Measurements from ENCODE around the gene ADGRE2.

ADGRE2 gene

GRCh38 chr19:14748601-14749000 lies 29.8 kb downstream of the ADGRE2 start:
- no peak for DNase-seq (ENCODE audit: extremely low read depth in 1 of 2, low read depth in 1 of 2)

- no peak for DNase-seq (ENCODE audit: extremely low read depth in 1 of 2, low read depth in 1 of 2)
These were observed 31.5 kb downstream of the ADGRE2 start for GRCh38 chr19:14746886-14747285.

GRCh38 chr19:14735915-14736314 lies 42.4 kb downstream of the ADGRE2 start:
- no peak for DNase-seq (ENCODE audit: extremely low read depth in 1 of 2, low read depth in 1 of 2)

GRCh38 chr19:14733574-14733973 lies 44.8 kb downstream of the ADGRE2 start:
- DNase-seq (ENCODE audit: extremely low read depth in 1 of 2, low read depth in 1 of 2), result no peak

GRCh38 chr19:14732510-14732909 lies 45.9 kb downstream of the ADGRE2 start:
- no peak for DNase-seq (ENCODE audit: extremely low read depth in 1 of 2, low read depth in 1 of 2)

GRCh38 chr19:14731200-14731599 lies 47.2 kb downstream of the ADGRE2 start:
- no peak for DNase-seq (ENCODE audit: extremely low read depth in 1 of 2, low read depth in 1 of 2)

- no peak for DNase-seq (ENCODE audit: extremely low read depth in 1 of 2, low read depth in 1 of 2)
These were observed 49.8 kb downstream of the ADGRE2 start for GRCh38 chr19:14728595-14728994.

- no peak for DNase-seq (ENCODE audit: extremely low read depth in 1 of 2, low read depth in 1 of 2)
These were observed 56.2 kb downstream of the ADGRE2 start for GRCh38 chr19:14722127-14722526.

- no peak for DNase-seq (ENCODE audit: extremely low read depth in 1 of 2, low read depth in 1 of 2)
These were observed 59.2 kb downstream of the ADGRE2 start for GRCh38 chr19:14719162-14719561.

- no peak for DNase-seq (ENCODE audit: extremely low read depth in 1 of 2, low read depth in 1 of 2)
These were observed 59.7 kb downstream of the ADGRE2 start for GRCh38 chr19:14718522-14719116.

GRCh38 chr19:14715841-14716240 lies 62.5 kb downstream of the ADGRE2 start:
- DNase-seq (ENCODE audit: extremely low read depth in 1 of 2, low read depth in 1 of 2), result no peak

- no peak for DNase-seq (ENCODE audit: extremely low read depth in 1 of 2, low read depth in 1 of 2)
These were observed 73.9 kb downstream of the ADGRE2 start for GRCh38 chr19:14704450-14704849.

GRCh38 chr19:14703833-14704232 lies 74.5 kb downstream of the ADGRE2 start:
- no peak for DNase-seq (ENCODE audit: extremely low read depth in 1 of 2, low read depth in 1 of 2)

GRCh38 chr19:14700711-14701375 lies 77.5 kb downstream of the ADGRE2 start:
- DNase-seq (ENCODE audit: extremely low read depth in 1 of 2, low read depth in 1 of 2), result no peak

GRCh38 chr19:14699641-14700040 lies 78.7 kb downstream of the ADGRE2 start:
- DNase-seq (ENCODE audit: extremely low read depth in 1 of 2, low read depth in 1 of 2), result no peak

GRCh38 chr19:14695471-14695870 lies 82.9 kb downstream of the ADGRE2 start:
- DNase-seq (ENCODE audit: extremely low read depth in 1 of 2, low read depth in 1 of 2), result no peak

- no peak for DNase-seq (ENCODE audit: extremely low read depth in 1 of 2, low read depth in 1 of 2)
These were observed 83.6 kb downstream of the ADGRE2 start for GRCh38 chr19:14694641-14695266.

GRCh38 chr19:14689598-14690503 lies 88.5 kb downstream of the ADGRE2 start, which contains the start of gene ZNF333:
Gene ZNF333, plus strand, starts transcription at chr19:14690048. Its CDS starts 3,444 bp downstream, at chr19:14693492.
- DNase-seq (ENCODE audit: extremely low read depth in 1 of 2, low read depth in 1 of 2), result peak; percentile 96 to 99

GRCh38 chr19:14686411-14686810 lies 91.9 kb downstream of the ADGRE2 start:
- DNase-seq (ENCODE audit: extremely low read depth in 1 of 2, low read depth in 1 of 2), result no peak

GRCh38 chr19:14683439-14683838 lies 94.9 kb downstream of the ADGRE2 start:
- DNase-seq (ENCODE audit: extremely low read depth in 1 of 2, low read depth in 1 of 2), result no peak
